LNCAP (cell line): ENCODE measurements around the gene DNAJC1.

ENCODE experiments used
- CTCF ChIP-seq: fragments of 450-650 bp; IDR thresholded peaks from 2 replicates; pipeline ENCODE4 v1.5.1; 2017; ENCODE audit warnings: mild to moderate bottlenecking

Gene DNAJC1

GRCh38 chr10:21981118-21981517 is 22.4 kb downstream of the DNAJC1 start:
- no peak for TF ChIP-seq CTCF

DNA sequence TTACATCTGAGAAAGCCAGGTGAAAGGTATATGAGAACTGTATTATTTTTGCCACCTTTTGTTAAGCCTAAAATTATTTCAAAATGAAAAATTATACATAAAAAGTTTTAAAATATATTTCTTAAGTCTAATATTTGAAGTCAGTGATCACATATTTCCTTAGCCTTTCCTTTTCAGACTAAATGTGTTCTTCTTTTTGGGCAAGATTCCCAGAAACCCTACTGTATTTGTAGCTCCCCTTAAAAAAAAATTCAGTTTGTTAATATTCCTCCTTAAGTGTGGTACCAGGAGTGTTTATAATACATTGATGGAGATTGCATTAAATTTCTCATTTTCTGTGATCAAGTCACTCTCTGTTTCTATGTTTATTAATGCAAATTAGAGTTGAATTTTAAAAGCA is 22.8 kb downstream of the DNAJC1 start:
- TF ChIP-seq CTCF = no peak

DNA sequence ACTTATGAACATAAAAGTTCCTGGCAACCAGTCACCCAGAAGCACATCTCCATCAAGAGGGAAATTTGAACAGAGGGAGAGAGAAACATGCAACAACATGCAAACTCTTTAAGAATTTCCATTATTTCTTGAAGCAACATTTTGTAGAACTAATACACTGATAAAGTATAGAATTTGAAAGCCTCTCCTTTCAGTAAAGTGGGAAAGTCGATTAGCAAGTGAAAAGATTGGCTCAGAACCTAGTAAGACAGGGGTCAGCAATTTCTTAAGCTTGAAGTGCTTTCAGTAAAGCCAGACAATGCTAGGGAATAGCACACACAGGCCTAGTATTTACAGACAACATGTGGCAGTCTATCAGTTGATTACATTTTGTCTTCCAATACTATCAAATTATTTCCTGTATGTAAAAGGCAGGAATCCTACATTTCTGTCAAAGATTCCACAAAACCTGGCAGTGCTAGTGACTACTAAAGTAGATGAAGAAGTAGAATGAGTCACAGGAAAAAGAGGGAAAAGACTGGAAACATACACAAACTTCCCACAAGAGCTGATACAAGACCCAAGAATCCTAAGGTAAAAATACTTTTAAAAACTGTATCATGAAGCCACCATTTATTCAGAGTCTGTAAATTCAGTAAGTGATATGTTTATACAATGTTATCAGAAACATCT is 25.2 kb downstream of the DNAJC1 start:
- no peak for TF ChIP-seq CTCF

GRCh38 chr10:21976739-21977138 is 26.8 kb downstream of the DNAJC1 start:
- TF ChIP-seq CTCF = no peak

GRCh38 chr10:21976280-21976679 is 27.2 kb downstream of the DNAJC1 start:
- TF ChIP-seq CTCF = no peak

- no peak for TF ChIP-seq CTCF
These were observed 28.0 kb downstream of the DNAJC1 start for GRCh38 chr10:21975378-21975990.

- no peak for TF ChIP-seq CTCF
These were observed 30.9 kb downstream of the DNAJC1 start for GRCh38 chr10:21972584-21972983.
